Caki2 (cell line): Measurements from ENCODE around the gene PTPN6. TPM values are rescaled to one million over a fixed set of nuclear protein-coding genes. Genes with fewer than 3 reads are reported as not detected.

ENCODE experiments used
- DNase-seq: peaks from one replicate; pipeline ENCODE4 v3.0.0-alpha.2; 2015; ENCODE audit warnings: low read depth
- in situ Hi-C: cut with HindIII; loops from 2 replicates; pipeline ENCODE4 v1.10.0; 2016; ENCODE audit warnings: low sequenced_read_pairs, low pct_unique_long_range_greater_than_20kb, mixed read lengths
- total RNA-seq: library from RNA; depleted of rRNA; stranded (reverse); fragments of >200 nt; shearing (Covaris generic); gene quantifications from 2 replicates; pipeline ENCODE4 v1.2.3, GENCODE V29; 2014; ENCODE audit warnings: low replicate concordance

PTPN6 gene
- total RNA-seq, 1 experiment from 2014 or later = 28.3 TPM

DNA sequence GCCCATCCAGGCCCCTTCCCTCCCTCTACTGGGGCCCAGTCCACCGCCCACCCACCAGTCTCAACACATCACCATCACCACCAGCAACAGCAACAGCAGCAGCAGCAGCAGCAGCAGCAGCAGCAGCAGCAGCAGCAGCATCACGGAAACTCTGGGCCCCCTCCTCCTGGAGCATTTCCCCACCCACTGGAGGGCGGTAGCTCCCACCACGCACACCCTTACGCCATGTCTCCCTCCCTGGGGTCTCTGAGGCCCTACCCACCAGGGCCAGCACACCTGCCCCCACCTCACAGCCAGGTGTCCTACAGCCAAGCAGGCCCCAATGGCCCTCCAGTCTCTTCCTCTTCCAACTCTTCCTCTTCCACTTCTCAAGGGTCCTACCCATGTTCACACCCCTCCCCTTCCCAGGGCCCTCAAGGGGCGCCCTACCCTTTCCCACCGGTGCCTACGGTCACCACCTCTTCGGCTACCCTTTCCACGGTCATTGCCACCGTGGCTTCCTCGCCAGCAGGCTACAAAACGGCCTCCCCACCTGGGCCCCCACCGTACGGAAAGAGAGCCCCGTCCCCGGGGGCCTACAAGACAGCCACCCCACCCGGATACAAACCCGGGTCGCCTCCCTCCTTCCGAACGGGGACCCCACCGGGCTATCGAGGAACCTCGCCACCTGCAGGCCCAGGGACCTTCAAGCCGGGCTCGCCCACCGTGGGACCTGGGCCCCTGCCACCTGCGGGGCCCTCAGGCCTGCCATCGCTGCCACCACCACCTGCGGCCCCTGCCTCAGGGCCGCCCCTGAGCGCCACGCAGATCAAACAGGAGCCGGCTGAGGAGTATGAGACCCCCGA, 14.3 kb upstream of the PTPN6 start:
- no peak for DNase-seq
- in situ Hi-C loops = no loop called here

DNA sequence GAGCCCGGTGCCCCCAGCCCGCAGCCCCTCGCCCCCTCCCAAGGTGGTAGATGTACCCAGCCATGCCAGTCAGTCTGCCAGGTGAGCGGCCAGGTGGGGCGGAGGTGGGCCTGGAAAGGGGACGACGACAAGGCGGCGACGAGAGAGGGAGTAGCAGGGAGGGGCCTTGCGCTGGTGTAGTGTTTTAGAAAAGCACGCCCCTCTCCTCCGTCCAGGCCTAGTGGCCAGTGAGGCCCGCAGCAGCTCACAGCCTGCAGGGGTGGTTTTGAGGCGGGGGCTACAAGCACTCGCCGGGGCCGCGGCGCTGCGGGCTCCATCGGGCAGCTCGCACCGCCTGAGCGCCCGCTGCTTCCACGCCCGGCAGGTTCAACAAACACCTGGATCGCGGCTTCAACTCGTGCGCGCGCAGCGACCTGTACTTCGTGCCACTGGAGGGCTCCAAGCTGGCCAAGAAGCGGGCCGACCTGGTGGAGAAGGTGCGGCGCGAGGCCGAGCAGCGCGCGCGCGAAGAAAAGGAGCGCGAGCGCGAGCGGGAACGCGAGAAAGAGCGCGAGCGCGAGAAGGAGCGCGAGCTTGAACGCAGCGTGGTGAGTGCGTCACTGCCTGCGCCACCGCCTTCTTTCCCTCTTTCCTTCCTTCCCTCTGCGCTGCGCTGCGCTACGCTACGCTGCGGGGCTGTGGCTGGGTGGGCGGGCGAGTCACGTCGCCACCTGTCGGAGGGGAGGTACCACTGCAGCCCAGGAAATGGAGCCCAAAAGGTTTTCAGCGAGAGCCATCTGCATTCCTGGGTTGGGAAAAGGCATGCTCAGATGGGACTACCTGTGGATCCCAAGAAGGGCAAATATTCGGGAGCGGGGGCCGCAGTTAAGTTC, 13.4 kb upstream of the PTPN6 start:
- in situ Hi-C loops = no loop called here
- peak; percentile 95 for DNase-seq

DNA sequence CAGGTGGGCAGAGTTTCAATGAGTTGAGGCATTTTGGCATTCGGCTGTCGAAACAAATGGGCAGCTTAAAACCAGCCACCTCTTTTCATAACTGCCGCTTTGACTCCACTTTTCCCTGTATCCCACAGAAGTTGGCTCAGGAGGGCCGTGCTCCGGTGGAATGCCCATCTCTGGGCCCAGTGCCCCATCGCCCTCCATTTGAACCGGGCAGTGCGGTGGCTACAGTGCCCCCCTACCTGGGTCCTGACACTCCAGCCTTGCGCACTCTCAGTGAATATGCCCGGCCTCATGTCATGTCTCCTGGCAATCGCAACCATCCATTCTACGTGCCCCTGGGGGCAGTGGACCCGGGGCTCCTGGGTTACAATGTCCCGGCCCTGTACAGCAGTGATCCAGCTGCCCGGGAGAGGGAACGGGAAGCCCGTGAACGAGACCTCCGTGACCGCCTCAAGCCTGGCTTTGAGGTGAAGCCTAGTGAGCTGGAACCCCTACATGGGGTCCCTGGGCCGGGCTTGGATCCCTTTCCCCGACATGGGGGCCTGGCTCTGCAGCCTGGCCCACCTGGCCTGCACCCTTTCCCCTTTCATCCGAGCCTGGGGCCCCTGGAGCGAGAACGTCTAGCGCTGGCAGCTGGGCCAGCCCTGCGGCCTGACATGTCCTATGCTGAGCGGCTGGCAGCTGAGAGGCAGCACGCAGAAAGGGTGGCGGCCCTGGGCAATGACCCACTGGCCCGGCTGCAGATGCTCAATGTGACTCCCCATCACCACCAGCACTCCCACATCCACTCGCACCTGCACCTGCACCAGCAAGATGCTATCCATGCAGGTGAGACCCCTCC, 12.6 kb upstream of the PTPN6 start:
- no peak for DNase-seq
- in situ Hi-C loops = no loop called here

DNA sequence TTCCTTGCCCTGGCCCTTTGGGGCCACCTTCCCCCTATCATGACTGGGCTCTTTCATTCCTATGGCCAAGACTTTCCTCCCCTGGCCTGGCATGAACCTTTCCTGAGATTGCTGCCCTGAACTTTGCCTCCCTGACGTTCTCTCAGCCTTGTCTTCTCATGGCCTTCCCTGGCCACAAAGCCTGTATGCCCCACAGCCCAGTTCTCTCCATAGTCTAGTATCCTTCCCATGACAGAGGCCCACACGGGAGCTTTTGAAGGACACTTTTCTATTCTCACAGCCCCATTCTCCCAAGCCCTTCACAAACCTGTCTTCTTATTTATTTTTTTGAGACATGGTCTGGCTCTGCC, 12.0 kb upstream of the PTPN6 start:
- in situ Hi-C loops = no loop called here
- no peak for DNase-seq

GRCh38 chr12:6941267-6941666, 9.9 kb upstream of the PTPN6 start:
- no peak for DNase-seq
- in situ Hi-C loops = no loop called here

DNA sequence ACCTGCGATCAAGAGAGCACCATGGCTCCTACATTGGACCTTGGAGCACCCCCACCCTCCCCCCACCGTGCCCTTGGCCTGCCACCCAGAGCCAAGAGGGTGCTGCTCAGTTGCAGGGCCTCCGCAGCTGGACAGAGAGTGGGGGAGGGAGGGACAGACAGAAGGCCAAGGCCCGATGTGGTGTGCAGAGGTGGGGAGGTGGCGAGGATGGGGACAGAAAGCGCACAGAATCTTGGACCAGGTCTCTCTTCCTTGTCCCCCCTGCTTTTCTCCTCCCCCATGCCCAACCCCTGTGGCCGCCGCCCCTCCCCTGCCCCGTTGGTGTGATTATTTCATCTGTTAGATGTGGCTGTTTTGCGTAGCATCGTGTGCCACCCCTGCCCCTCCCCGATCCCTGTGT, 9.4 kb upstream of the PTPN6 start:
- no peak for DNase-seq
- in situ Hi-C loops = no loop called here

DNA sequence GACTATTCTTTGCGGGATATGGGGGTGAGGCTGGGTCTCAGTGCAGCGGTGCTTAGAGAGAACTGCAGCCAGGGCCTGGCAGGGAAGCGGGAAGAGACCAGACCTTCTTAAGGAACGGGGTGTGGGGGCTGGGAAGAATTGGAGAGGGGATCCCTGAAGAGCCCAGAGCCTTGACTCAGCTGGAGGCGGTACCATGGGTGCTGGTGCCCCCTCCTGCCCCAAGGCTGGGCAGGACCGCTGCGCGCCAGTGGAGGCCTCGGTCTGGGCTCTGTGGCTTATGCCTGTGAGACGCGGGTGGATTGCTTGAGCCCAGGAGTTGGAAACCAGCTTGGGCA, 8.9 kb upstream of the PTPN6 start:
- in situ Hi-C loops = no loop called here

GRCh38 chr12:6943389-6943721, 7.8 kb upstream of the PTPN6 start:
- in situ Hi-C loops = no loop called here
- no peak for DNase-seq

More for the DNA sequence above, 8.9 kb upstream of the PTPN6 start:
- DNase-seq = no peak

GRCh38 chr12:6943722-6944380, 7.3 kb upstream of the PTPN6 start, which contains the start of the genes C12orf57 and RNU7-1:
Gene C12orf57 (plus strand): TSS chr12:6944022. CDS start chr12:6944122, 100 bp downstream.
Gene RNU7-1 (plus strand): TSS chr12:6943816.
- in situ Hi-C loops = no loop called here

DNA sequence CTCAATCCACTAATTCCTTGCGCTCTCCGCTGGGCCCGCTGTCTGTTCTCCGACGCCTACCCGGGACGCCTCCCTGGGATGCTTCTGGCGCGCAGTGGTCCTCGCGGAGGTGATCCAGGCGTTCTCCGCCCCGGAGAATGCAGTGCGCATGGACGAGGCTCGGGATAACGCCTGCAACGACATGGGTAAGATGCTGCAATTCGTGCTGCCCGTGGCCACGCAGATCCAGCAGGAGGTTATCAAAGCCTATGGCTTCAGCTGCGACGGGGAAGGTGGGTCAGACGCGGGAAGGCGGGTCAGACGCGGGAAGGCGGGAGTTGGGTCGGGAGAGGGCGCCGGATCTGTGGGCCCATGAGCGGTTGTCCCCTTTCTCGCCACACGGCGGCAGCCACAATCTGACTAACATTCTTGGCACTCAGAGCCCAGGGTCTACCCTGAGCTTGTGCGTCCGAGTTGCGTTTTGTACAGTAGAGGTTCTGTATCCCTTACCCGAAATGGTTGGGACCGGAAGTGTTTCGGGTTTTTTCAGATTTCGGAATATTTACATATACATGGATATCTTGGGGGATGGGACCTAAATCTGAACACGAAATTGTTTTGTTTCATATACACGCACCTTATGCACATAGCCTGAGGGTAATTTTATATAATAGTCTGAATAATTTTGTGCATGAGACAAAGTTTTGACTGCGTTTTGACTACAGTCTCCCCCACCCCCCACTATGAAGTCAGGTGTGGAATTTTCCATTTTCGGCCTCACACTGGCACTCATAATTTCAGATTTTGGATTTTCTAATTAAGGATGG, 6.6 kb upstream of the PTPN6 start:
- in situ Hi-C loops = no loop called here
- DNase-seq = peak; percentile 88

More at GRCh38 chr12:6943722-6944380, 7.3 kb upstream of the PTPN6 start, which contains the start of the genes C12orf57 and RNU7-1:
- peak; percentile 97 for DNase-seq

DNA sequence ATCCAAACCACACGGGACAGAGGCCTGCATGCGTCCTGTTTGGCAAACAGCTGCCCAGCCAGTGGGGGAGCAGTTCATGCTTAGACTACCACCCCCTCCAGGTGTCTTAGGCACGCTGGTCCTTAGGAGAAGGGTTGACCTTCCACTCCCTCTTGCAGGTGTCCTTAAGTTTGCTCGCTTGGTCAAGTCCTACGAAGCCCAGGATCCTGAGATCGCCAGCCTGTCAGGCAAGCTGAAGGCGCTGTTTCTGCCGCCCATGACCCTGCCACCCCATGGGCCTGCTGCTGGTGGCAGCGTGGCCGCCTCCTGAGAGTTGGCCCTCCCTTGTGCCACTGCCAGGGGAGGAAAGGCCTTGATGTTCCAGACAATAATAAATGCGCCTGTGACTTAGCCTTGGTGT, 5.5 kb upstream of the PTPN6 start:
- in situ Hi-C loops = no loop called here
- DNase-seq = no peak

- in situ Hi-C loops = no loop called here
- peak; percentile 99 for DNase-seq
Observed at GRCh38 chr12:6946033-6946919, 4.9 kb upstream of the PTPN6 start.

DNA sequence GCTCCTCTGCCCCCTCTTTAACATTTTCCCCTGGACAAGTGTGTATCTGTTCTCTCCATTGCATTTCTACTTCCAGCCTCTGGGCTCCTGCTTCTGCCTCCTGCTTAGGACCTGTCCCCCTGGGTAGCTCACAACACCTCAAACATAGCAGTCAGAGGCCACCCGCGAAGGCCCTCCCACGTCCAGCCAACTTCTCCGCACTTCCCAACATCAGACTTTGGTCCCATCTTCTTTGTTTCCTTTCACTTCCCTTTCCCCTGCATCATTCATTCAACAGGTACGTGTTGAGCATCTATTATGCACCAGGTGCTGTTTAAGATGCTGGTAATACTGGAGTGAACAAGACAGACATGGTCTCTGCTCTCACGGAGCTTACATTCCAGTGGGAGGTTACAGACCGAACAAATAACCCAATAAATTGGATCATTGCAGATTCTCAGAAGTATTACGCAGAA, 4.2 kb upstream of the PTPN6 start:
- in situ Hi-C loops = no loop called here
- DNase-seq = no peak

DNA sequence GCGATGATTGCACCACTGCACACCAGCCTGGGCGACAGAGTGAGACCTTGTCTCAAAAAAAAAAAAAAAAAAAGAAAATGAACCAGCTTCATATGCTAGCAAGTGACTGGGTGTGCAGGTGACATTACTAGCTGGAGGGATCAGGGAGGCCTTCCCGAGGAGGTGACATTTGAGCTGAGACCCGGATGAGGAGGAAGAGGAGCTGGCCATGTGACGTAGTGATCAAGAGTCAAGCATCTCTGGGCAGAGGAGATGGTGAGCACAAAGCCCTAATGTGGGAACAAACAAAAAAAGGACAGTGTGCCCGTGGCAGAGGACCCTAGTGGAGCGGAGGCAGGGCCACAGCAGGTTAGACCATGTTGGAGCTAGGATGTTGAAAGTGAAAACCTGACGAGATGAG, 3.5 kb upstream of the PTPN6 start:
- in situ Hi-C loops = no loop called here
- DNase-seq = no peak

- in situ Hi-C loops = no loop called here
- DNase-seq = no peak
Observed at GRCh38 chr12:6948873-6949594, 2.1 kb upstream of the PTPN6 start.

GRCh38 chr12:6950401-6950801, 755 bp upstream of the PTPN6 start:
- no peak for DNase-seq
- in situ Hi-C loops = no loop called here
